Activated CD8-positive, alpha-beta memory T cell treated with anti-CD3 and anti-CD28 coated beads for 1 hour (primary cell): ENCODE results near the gene YKT6.

Experiments used
- DNase-seq, 2 donors: peaks; one replicate each; pipeline ENCODE4 v3.0.0-alpha.2; 2020; ENCODE audit warnings: low read depth in 1 of 2; ENCODE audit errors: extremely low read depth in 1 of 2

The YKT6 gene

GRCh38 chr7:44231088-44231487 is 30.3 kb downstream of the YKT6 start:
- DNase-seq: no peak

- DNase-seq: no peak
Measured at GRCh38 chr7:44232396-44232795, 31.6 kb downstream of the YKT6 start.

GRCh38 chr7:44232901-44233715 is 32.3 kb downstream of the YKT6 start:
- DNase-seq: no peak

GRCh38 chr7:44235066-44235465 is 34.3 kb downstream of the YKT6 start:
- DNase-seq: no peak

- DNase-seq: no peak
Measured at GRCh38 chr7:44235582-44236332, 35.0 kb downstream of the YKT6 start.

- no peak for DNase-seq
Measured at GRCh38 chr7:44236333-44236728, 35.6 kb downstream of the YKT6 start.

- no peak for DNase-seq
Measured at GRCh38 chr7:44237696-44238095, 36.9 kb downstream of the YKT6 start.

GRCh38 chr7:44238116-44238695 is 37.4 kb downstream of the YKT6 start:
- no peak for DNase-seq

- no peak for DNase-seq
Measured at GRCh38 chr7:44239361-44239760, 38.6 kb downstream of the YKT6 start.

- no peak for DNase-seq
Measured at GRCh38 chr7:44240376-44240775, 39.6 kb downstream of the YKT6 start.

GRCh38 chr7:44240983-44241510 is 40.3 kb downstream of the YKT6 start:
- DNase-seq: peak; percentile 23 to 30

GRCh38 chr7:44242091-44242490 is 41.3 kb downstream of the YKT6 start:
- no peak for DNase-seq

GRCh38 chr7:44244282-44244681 is 43.5 kb downstream of the YKT6 start:
- no peak for DNase-seq

GRCh38 chr7:44246396-44247113 is 45.8 kb downstream of the YKT6 start:
- DNase-seq: no peak

GRCh38 chr7:44247868-44248651 is 47.3 kb downstream of the YKT6 start:
- no peak for DNase-seq

GRCh38 chr7:44249639-44250234 is 49.0 kb downstream of the YKT6 start:
- no peak for DNase-seq

GRCh38 chr7:44251269-44251668 is 50.5 kb downstream of the YKT6 start:
- no peak for DNase-seq

- DNase-seq: no peak
Measured at GRCh38 chr7:44251881-44252280, 51.1 kb downstream of the YKT6 start.

GRCh38 chr7:44256459-44256858 is 55.7 kb downstream of the YKT6 start:
- no peak for DNase-seq

- no peak for DNase-seq
Measured at GRCh38 chr7:44257213-44257612, 56.4 kb downstream of the YKT6 start.
